Panc1 (cell line): ENCODE data around the gene MAD1L1.

ENCODE experiments used
- CTCF ChIP-seq: fragments of 450-650 bp; IDR thresholded peaks from 2 replicates; pipeline ENCODE4 v1.5.1; 2017; ENCODE audit warnings: mild to moderate bottlenecking
- POLR2AphosphoS5 ChIP-seq: IDR thresholded peaks from 2 replicates; pipeline ENCODE4 v1.6.1; 2012; ENCODE audit warnings: mild to moderate bottlenecking, low read depth, low read length, moderate library complexity
- TCF7L2 ChIP-seq: IDR thresholded peaks from 2 replicates; pipeline ENCODE4 v1.6.1; 2011; ENCODE audit warnings: mild to moderate bottlenecking, low read depth, low read length, inconsistent platforms

DNA sequence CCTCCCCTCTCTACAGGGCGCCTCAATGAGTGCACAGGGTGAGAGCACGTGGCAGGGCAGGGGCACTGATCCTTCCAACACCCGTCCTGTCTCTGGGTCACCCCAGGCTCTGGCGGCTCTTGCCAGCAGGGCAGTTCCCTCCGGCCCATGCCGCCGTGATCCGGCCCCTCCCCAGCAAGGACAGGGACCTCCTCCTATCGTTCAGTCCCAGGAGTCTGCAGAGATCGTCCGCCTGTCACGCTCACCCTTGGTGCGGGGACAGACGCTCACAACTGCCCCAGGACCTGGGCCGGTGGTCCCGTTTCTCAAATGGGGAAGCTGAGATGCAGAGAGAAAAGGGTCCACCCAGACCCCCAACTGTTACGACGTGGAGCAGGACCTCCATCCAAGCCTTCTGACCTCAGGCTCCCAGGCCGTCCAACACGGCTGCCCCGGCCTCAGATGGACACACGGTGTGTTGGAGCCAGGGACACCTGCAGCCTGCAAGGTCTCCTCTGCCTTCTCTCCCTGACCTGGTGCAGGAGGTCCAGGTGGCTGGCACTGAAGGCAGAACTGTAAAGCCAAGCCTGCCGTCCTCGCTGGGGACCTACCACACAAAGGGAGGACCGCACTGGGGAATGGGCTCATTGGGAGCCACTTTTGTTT, 313.7 kb downstream of the MAD1L1 start:
- no peak for TF ChIP-seq CTCF
- TF ChIP-seq POLR2AphosphoS5 = no peak
- no peak for TF ChIP-seq TCF7L2
